Prostate gland (tissue), 2 donors: ENCODE data around the gene CDH6. TPM values are rescaled to one million over a fixed set of nuclear protein-coding genes. Genes with fewer than 3 reads are reported as not detected.

Experiments
- DNase-seq: peaks from one replicate; pipeline ENCODE4 v3.0.0-alpha.2; 2019; ENCODE audit warnings: low spot score
- H3K27ac ChIP-seq, 2 donors: fragments of 200-600 bp; sonication (generic); 2 replicates each; pipeline ENCODE4 v1.5.1; 2017 to 2019
- H3K27me3 ChIP-seq: fragments of 200-600 bp; sonication (generic); replicated peaks from 2 replicates; pipeline ENCODE4 v1.5.1; 2019; ENCODE audit not compliant: insufficient read depth
- H3K36me3 ChIP-seq, 2 donors: fragments of 200-600 bp; sonication (generic); 1 replicate in 1 of 2; 2 replicates in 1 of 2; pipeline versions ENCODE4 v1.5.1 to v1.8.1; 2017 to 2019
- H3K4me1 ChIP-seq: fragments of 200-600 bp; sonication (generic); replicated peaks from 2 replicates; pipeline ENCODE4 v1.5.1; 2019
- H3K4me3 ChIP-seq, 2 donors: fragments of 200-600 bp; sonication (generic); 2 replicates each; pipeline ENCODE4 v1.5.1; 2017 to 2019
- H3K9me3 ChIP-seq: fragments of 200-600 bp; sonication (generic); 2 replicates; pipeline ENCODE4 v1.5.1; 2017
- CTCF ChIP-seq, 4 experiments: fragments of 200-600 bp in 2 of 4; fragments of 450-650 bp in 2 of 4; sonication (generic) in 2 of 4; IDR thresholded peaks; 1 replicate in 3 of 4; 2 replicates in 1 of 4; pipeline ENCODE4 v1.5.1; 2016 to 2019; ENCODE audit warnings: antibody characterized with exemption in 4 of 4, mild to moderate bottlenecking in 2 of 4, moderate library complexity in 2 of 4
- POLR2A ChIP-seq: fragments of 450-650 bp; IDR thresholded peaks from one replicate; pipeline ENCODE4 v1.6.1; 2016; ENCODE audit warnings: antibody characterized with exemption, mild to moderate bottlenecking
- POLR2AphosphoS5 ChIP-seq: sonication (generic); formaldehyde crosslinking; IDR thresholded peaks from one replicate; pipeline ENCODE4 v1.6.1; 2017; ENCODE audit warnings: antibody characterized with exemption
- whole genome bisulfite sequencing: methylation state at CpG from one replicate; pipeline ENCODE4 v1.1.5; 2018; 5-methylcytosine and 5-hydroxymethylcytosine counted together
- intact Hi-C: fragments of 100-400 bp; cut with DNase I; formaldehyde crosslinking; loops from one replicate; pipeline ENCODE4 v1.14.2; 2022
- total RNA-seq, 2 donors: library from RNA; depleted of rRNA; stranded (reverse); fragments of >200 nt; gene quantifications; one replicate each; pipeline ENCODE4 v1.1.0, GENCODE V29; 2016

CDH6 gene
- total RNA-seq, 2 donors from 2014 or later = 1.2 to 2.3 TPM

- TF ChIP-seq CTCF (IDR thresholded peaks at IDR 0.05) (no peak), POLR2A (no peak), POLR2AphosphoS5 (no peak)
- Histone ChIP-seq H3K9me3 (no peaks in the 10 kb centered on the region), H3K27me3 (no peaks in the 10 kb centered on the region), H3K36me3 (no peaks in the 10 kb centered on the region), H3K27ac (no peak overlapping the region), H3K4me3 (peak overlapping the region; percentile 23 to 28), H3K4me1 (no peaks in the 10 kb centered on the region)
- DNase-seq = no peak
- 1% methylated on average over 15 of the region's 15 CpGs for WGBS
- intact Hi-C loops = no loop called here
These were observed 955 bp downstream of the CDH6 start for GRCh38 chr5:31194468-31194813.

- H3K4me1 ChIP-seq = no peaks in the 10 kb centered on the region
- TF ChIP-seq POLR2A = no peak
- TF ChIP-seq POLR2AphosphoS5 = no peak
- TF ChIP-seq CTCF (IDR thresholded peaks at IDR 0.05) = no peak
- no peak overlapping the region for H3K27ac ChIP-seq
- 15% methylated on average over 5 of the region's 5 CpGs for WGBS
- DNase-seq = no peak
- no peaks in the 10 kb centered on the region for H3K9me3 ChIP-seq
- H3K27me3 ChIP-seq = no peaks in the 10 kb centered on the region
- peak overlapping the region; percentile 23 to 28 for H3K4me3 ChIP-seq
- no peaks in the 10 kb centered on the region for H3K36me3 ChIP-seq
- intact Hi-C loops = no loop called here
These were observed 1.5 kb downstream of the CDH6 start for GRCh38 chr5:31194892-31195555.

GRCh38 chr5:31196309-31196708 is 2.8 kb downstream of the CDH6 start:
- Histone ChIP-seq H3K36me3 (no peaks in the 10 kb centered on the region), H3K27me3 (no peaks in the 10 kb centered on the region), H3K27ac (no peak overlapping the region), H3K4me1 (no peaks in the 10 kb centered on the region), H3K4me3 (no peak overlapping the region), H3K9me3 (no peaks in the 10 kb centered on the region)
- WGBS = 49% methylated on average over 2 of the region's 2 CpGs
- DNase-seq = no peak
- no peak for TF ChIP-seq POLR2A
- TF ChIP-seq CTCF (IDR thresholded peaks at IDR 0.05) = no peak
- no peak for TF ChIP-seq POLR2AphosphoS5
- intact Hi-C loops = no loop called here

- no peaks in the 10 kb centered on the region for H3K36me3 ChIP-seq
- intact Hi-C loops = no loop called here
- no peak overlapping the region for H3K4me3 ChIP-seq
- TF ChIP-seq POLR2AphosphoS5 (no peak), POLR2A (no peak), CTCF (IDR thresholded peaks at IDR 0.05) (no peak)
- H3K27ac ChIP-seq = no peak overlapping the region
- no peaks in the 10 kb centered on the region for H3K27me3 ChIP-seq
- H3K4me1 ChIP-seq = no peaks in the 10 kb centered on the region
- WGBS = 17% methylated on average over 1 of the region's 1 CpG
- DNase-seq = no peak
- H3K9me3 ChIP-seq = no peaks in the 10 kb centered on the region
These were observed 3.7 kb downstream of the CDH6 start for GRCh38 chr5:31197183-31197582.

- Histone ChIP-seq H3K27me3 (no peaks in the 10 kb centered on the region), H3K9me3 (no peaks in the 10 kb centered on the region), H3K27ac (no peak overlapping the region), H3K4me1 (no peaks in the 10 kb centered on the region), H3K36me3 (no peaks in the 10 kb centered on the region), H3K4me3 (no peak overlapping the region)
- intact Hi-C loops = no loop called here
- DNase-seq = no peak
- TF ChIP-seq CTCF (IDR thresholded peaks at IDR 0.05) = no peak
- TF ChIP-seq POLR2A = no peak
- TF ChIP-seq POLR2AphosphoS5 = no peak
- WGBS = 31% methylated on average over 1 of the region's 1 CpG
These were observed 11.5 kb downstream of the CDH6 start for GRCh38 chr5:31204958-31205357.
